ENCODE measurements around the gene NAV1. TPM values are rescaled to one million over a fixed set of nuclear protein-coding genes. Genes with fewer than 3 reads are reported as not detected.

NAV1 gene
- total RNA-seq, 1 experiment from 2014 or later: 51.0 TPM

GRCh38 chr1:201560328-201561194, 21.6 kb downstream of the NAV1 start:
- TF ChIP-seq, protein P1, sequence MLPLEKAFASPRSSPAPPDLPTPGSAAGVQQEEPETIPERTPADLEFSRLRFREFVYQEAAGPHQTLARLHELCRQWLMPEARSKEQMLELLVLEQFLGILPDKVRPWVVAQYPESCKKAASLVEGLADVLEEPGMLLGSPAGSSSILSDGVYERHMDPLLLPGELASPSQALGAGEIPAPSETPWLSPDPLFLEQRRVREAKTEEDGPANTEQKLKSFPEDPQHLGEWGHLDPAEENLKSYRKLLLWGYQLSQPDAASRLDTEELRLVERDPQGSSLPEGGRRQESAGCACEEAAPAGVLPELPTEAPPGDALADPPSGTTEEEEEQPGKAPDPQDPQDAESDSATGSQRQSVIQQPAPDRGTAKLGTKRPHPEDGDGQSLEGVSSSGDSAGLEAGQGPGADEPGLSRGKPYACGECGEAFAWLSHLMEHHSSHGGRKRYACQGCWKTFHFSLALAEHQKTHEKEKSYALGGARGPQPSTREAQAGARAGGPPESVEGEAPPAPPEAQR (CRISPR knock-in tag; IDR thresholded peaks at IDR 0.05): no peak
- TF ChIP-seq E2F1 (CRISPR knock-in tag; IDR thresholded peaks at IDR 0.05) (no peak), ZNF396 (CRISPR knock-in tag; IDR thresholded peaks at IDR 0.05; ENCODE audit: borderline replicate concordance) (no peak), GTF2I (CRISPR knock-in tag; conservative IDR thresholded peaks at IDR 0.05) (no peak), IRF2 (CRISPR knock-in tag; IDR thresholded peaks at IDR 0.05; ENCODE audit: borderline replicate concordance, low read depth) (no peak), KAT7 (CRISPR knock-in tag; IDR thresholded peaks at IDR 0.05; ENCODE audit: borderline replicate concordance) (no peak), MXD4 (CRISPR knock-in tag; IDR thresholded peaks at IDR 0.05; ENCODE audit: borderline replicate concordance) (no peak), NFATC4 (CRISPR knock-in tag; IDR thresholded peaks at IDR 0.05) (no peak), ZNF232 (CRISPR knock-in tag; IDR thresholded peaks at IDR 0.05) (no peak)
- Mint-ChIP-seq H3K4me1 (peaks cover 17% of the 10 kb centered on the region), H3K9me3 (no peaks in the 10 kb centered on the region), H3K27me3 (ENCODE audit: low read depth) (peaks cover 9% of the 10 kb centered on the region), H3K27ac (no peak overlapping the region), H3K4me3 (no peak overlapping the region), H3K36me3 (no peaks in the 10 kb centered on the region)
- ChIA-PET POLR2A (interaction anchor here (0.7 kb wide), 1 partner anchor 235 kb away, joined by 3 read pairs; no protein-coding TSS in a partner anchor), CTCF (interaction anchor here (0.5 to 7.8 kb wide), 49 partner anchors 8 to 269 kb away, joined by 3 to 155 read pairs (median 4); partner anchors contain the start of genes IPO9 and PHLDA3)
- ATAC-seq: no peak
- DNase-seq (ENCODE audit: low spot score): no peak

DNA sequence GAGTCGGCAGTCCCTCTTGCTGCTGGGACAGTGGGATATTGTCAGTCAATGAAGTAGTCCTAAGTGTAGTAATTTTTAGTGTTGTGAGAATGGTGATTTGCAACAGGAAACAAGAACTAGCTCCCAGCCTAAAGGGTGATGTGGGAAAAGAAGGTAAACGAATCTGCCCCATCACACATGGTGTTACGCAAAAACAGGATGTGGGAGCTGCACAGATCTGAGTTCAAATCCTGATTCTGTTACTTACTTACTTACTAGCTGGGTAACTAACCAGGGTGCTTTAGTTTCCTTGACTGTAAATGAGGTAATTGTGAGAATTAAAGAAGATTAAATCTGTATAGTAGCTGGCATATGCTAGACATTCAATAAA, 22.3 kb downstream of the NAV1 start:
- H3K9me3 Mint-ChIP-seq: no peaks in the 10 kb centered on the region
- peaks cover 9% of the 10 kb centered on the region for H3K27me3 Mint-ChIP-seq (ENCODE audit: low read depth)
- CTCF ChIA-PET: interaction anchor here (0.6 to 7.8 kb wide), 12 partner anchors 15 to 234 kb away, joined by 3 to 155 read pairs (median 4); no protein-coding TSS in a partner anchor
- POLR2A ChIA-PET: interaction anchor here (0.7 kb wide), 1 partner anchor 234 kb away, joined by 3 read pairs; no protein-coding TSS in a partner anchor
- H3K27ac Mint-ChIP-seq: no peak overlapping the region
- DNase-seq (ENCODE audit: low spot score): no peak
- no peak overlapping the region for H3K4me3 Mint-ChIP-seq
- no peak for ATAC-seq
- peaks cover 17% of the 10 kb centered on the region for H3K4me1 Mint-ChIP-seq
- H3K36me3 Mint-ChIP-seq: no peaks in the 10 kb centered on the region
- no peak for TF ChIP-seq HMGXB4 (CRISPR knock-in tag; IDR thresholded peaks at IDR 0.05)
- TF ChIP-seq, protein P2, sequence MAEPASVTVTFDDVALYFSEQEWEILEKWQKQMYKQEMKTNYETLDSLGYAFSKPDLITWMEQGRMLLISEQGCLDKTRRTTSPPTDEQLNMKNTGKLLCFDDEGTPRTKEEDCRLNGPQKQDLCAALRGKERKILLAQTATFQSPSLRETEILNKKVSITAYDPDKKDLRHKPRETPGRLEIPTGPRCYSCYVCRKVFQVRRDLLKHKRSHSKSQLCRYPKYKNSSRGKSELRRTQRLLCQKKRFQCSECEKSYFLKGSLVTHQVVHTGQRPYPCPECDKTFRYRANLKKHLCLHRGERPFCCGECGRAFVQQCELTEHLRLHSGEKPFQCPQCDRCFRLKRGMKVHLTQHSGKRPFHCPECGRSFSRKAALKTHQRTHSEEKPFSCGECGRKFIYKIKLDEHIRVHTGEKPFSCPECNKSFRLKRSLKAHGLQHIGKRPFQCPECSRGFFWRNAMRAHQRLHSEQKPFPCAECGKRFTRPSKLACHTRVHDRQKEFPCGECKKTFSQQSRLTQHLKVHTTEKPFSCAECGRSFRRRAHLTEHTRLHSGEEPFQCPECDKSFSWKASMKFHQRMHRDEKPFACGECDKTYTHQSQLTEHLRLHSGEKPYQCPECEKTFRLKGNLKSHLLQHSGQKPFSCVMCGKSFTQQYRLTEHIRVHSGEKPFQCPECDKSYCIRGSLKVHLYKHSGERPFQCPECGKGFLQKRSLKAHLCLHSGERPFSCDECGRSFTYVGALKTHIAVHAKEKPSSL (CRISPR knock-in tag; conservative IDR thresholded peaks at IDR 0.05): no peak
- TF ChIP-seq, protein P3, sequence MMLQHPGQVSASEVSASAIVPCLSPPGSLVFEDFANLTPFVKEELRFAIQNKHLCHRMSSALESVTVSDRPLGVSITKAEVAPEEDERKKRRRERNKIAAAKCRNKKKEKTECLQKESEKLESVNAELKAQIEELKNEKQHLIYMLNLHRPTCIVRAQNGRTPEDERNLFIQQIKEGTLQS (CRISPR knock-in tag; conservative IDR thresholded peaks at IDR 0.05): no peak
- TF ChIP-seq SMAD4 (CRISPR knock-in tag; IDR thresholded peaks at IDR 0.05): no peak
- TF ChIP-seq, protein P4, sequence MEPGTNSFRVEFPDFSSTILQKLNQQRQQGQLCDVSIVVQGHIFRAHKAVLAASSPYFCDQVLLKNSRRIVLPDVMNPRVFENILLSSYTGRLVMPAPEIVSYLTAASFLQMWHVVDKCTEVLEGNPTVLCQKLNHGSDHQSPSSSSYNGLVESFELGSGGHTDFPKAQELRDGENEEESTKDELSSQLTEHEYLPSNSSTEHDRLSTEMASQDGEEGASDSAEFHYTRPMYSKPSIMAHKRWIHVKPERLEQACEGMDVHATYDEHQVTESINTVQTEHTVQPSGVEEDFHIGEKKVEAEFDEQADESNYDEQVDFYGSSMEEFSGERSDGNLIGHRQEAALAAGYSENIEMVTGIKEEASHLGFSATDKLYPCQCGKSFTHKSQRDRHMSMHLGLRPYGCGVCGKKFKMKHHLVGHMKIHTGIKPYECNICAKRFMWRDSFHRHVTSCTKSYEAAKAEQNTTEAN (CRISPR knock-in tag; IDR thresholded peaks at IDR 0.05): no peak
- no peak for TF ChIP-seq ZNF423 (CRISPR knock-in tag; IDR thresholded peaks at IDR 0.05)
- TF ChIP-seq GABPB1 (CRISPR knock-in tag; IDR thresholded peaks at IDR 0.05): no peak
- no peak for TF ChIP-seq ZNF317 (CRISPR knock-in tag; IDR thresholded peaks at IDR 0.05; ENCODE audit: borderline replicate concordance, low read depth)
- TF ChIP-seq ZNF532 (CRISPR knock-in tag; IDR thresholded peaks at IDR 0.05; ENCODE audit: borderline replicate concordance): no peak
- no peak for TF ChIP-seq TEAD4 (CRISPR knock-in tag; IDR thresholded peaks at IDR 0.05)
- no peak for TF ChIP-seq ESRRA (CRISPR knock-in tag; IDR thresholded peaks at IDR 0.05; ENCODE audit: borderline replicate concordance)
- no peak for TF ChIP-seq ZMAT4 (CRISPR knock-in tag; IDR thresholded peaks at IDR 0.05)
